SK-N-MC (cell line): ENCODE data around the gene DPYD.
A peak's percentile ranks its signal among the peaks of the same experiment; 100 is the strongest.

Experiments
- DNase-seq: peaks from one replicate; pipeline ENCODE4 v3.0.0-alpha.2; 2011; ENCODE audit warnings: low read depth, low spot score
- H3K27ac ChIP-seq: fragments of 200-600 bp; sonication (generic); 2 replicates; pipeline ENCODE4 v1.5.1; 2016; ENCODE audit warnings: mixed run types
- H3K36me3 ChIP-seq: fragments of 200-600 bp; sonication (generic); 2 replicates; pipeline ENCODE4 v1.6.1; 2017; ENCODE audit warnings: antibody characterized with exemption, low read length, mixed read lengths; ENCODE audit not compliant: insufficient read depth
- H3K4me3 ChIP-seq: fragments of 200-600 bp; sonication (generic); 2 replicates; pipeline ENCODE4 v1.5.1; 2016
- H3K9ac ChIP-seq: fragments of 200-600 bp; sonication (generic); 2 replicates; pipeline ENCODE4 v1.8.0; 2017; ENCODE audit warnings: mixed run types, mixed read lengths; ENCODE audit not compliant: insufficient read length
- H3K9me3 ChIP-seq: fragments of 200-600 bp; sonication (generic); 2 replicates; pipeline ENCODE4 v1.6.1; 2017; ENCODE audit warnings: low read depth, mild to moderate bottlenecking, antibody characterized with exemption, low read length, moderate library complexity, mixed read lengths
- EZH2 ChIP-seq: fragments of 200-600 bp; sonication (generic); IDR thresholded peaks from one replicate; pipeline ENCODE4 v1.6.1; 2017; ENCODE audit warnings: antibody characterized with exemption
- FOXP2 ChIP-seq: optimal IDR thresholded peaks from 2 replicates; pipeline ENCODE3; 2011; ENCODE audit warnings: mild to moderate bottlenecking, moderate library complexity; ENCODE audit not compliant: insufficient read depth; ENCODE audit errors: extremely low read length, control extremely low read depth
- POLR2AphosphoS5 ChIP-seq: IDR thresholded peaks from 2 replicates; pipeline ENCODE4 v1.6.1; 2012; ENCODE audit warnings: mild to moderate bottlenecking, low read depth, low read length, borderline replicate concordance

The DPYD gene

DNA sequence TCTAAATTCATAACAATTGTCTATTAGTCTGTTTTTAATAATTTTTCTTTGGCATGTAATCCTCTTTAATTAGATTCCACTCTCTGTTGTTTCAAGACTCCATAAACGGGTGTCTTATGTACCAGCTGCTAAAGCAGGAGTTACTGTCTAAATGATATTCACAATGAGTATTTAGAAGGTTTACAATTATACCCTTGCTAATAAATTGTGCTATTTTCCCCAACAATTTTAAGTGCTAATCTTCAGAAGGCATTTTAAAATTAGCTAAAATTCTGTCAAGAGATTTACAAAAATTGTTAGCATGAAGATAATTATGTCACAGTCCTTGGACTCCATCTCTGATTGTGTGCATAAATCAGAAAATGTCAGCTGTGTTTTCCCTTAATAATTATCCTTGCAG is 83.7 kb downstream of the DPYD start:
- no peaks in the 10 kb centered on the region for H3K36me3 ChIP-seq
- H3K4me3 ChIP-seq: no peak overlapping the region
- no peak overlapping the region for H3K9ac ChIP-seq
- no peak for DNase-seq
- H3K27ac ChIP-seq: no peak overlapping the region
- H3K9me3 ChIP-seq: no peaks in the 10 kb centered on the region
- TF ChIP-seq FOXP2 (no peak), EZH2 (no peak), POLR2AphosphoS5 (no peak)

- no peak for TF ChIP-seq FOXP2
- no peak for TF ChIP-seq EZH2
- no peak for TF ChIP-seq POLR2AphosphoS5
- Histone ChIP-seq H3K27ac (no peak overlapping the region), H3K4me3 (no peak overlapping the region), H3K36me3 (no peaks in the 10 kb centered on the region), H3K9ac (no peak overlapping the region), H3K9me3 (no peaks in the 10 kb centered on the region)
- DNase-seq: no peak
Observed at GRCh38 chr1:97834899-97835298, 85.9 kb downstream of the DPYD start.

GRCh38 chr1:97833881-97834280 is 87.0 kb downstream of the DPYD start:
- TF ChIP-seq EZH2: no peak
- no peak for TF ChIP-seq FOXP2
- TF ChIP-seq POLR2AphosphoS5: no peak
- Histone ChIP-seq H3K36me3 (no peaks in the 10 kb centered on the region), H3K9ac (no peak overlapping the region), H3K4me3 (no peak overlapping the region), H3K9me3 (no peaks in the 10 kb centered on the region), H3K27ac (no peak overlapping the region)
- no peak for DNase-seq

DNA sequence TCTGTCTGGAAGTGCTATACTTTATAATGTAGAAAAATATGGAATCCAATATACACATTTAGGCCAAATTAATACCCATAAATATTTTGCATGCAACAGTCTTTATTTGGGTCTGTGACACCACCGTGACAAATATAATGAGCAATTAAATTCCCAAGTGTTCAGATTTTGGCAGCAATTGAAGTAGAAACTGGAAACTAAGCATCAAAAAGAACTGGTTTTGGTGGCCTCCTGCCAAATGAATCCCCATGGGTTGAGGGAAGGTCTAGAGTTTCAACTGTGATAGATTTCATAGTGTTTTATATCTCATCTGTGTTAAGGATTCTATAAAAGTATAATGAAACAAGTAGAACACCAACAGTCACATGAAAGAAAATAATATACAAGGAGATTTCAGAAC is 88.4 kb downstream of the DPYD start:
- H3K36me3 ChIP-seq: no peaks in the 10 kb centered on the region
- H3K27ac ChIP-seq: peak overlapping the region; percentile 50; the same call in 1 of the 2 replicates
- TF ChIP-seq FOXP2: peak; percentile 28
- TF ChIP-seq POLR2AphosphoS5: peak; percentile 72; the same call in 1 of the 2 replicates
- TF ChIP-seq EZH2: no peak
- H3K9ac ChIP-seq: no peak overlapping the region
- H3K4me3 ChIP-seq: peak overlapping the region; percentile 36
- no peaks in the 10 kb centered on the region for H3K9me3 ChIP-seq
- DNase-seq: peak; percentile 83

DNA sequence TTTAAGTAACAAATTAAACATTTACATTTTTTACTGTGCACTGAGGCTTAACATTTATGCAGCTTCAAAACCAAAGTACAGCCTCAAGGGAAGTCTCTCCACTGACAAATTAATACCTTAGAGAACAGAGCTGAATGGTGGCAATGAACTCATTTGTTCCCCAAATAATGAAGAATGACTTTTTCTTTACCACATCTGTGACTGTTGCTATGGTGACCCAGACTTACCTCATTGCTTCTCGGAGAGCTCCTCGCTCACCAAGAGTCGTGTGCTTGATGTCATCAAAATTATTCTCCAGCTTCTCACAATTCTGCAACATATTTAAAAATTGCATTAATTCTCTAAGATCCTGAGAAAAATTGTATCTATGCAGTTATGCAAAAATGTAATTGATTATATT is 92.9 kb downstream of the DPYD start:
- Histone ChIP-seq H3K36me3 (no peaks in the 10 kb centered on the region), H3K4me3 (no peak overlapping the region; the same call in 1 of the 2 replicates), H3K9ac (no peak overlapping the region), H3K9me3 (no peaks in the 10 kb centered on the region), H3K27ac (no peak overlapping the region)
- no peak for DNase-seq
- no peak for TF ChIP-seq FOXP2
- no peak for TF ChIP-seq EZH2
- no peak for TF ChIP-seq POLR2AphosphoS5

- peak; percentile 43; the same call in 1 of the 2 replicates for TF ChIP-seq POLR2AphosphoS5
- no peak for TF ChIP-seq FOXP2
- no peak for TF ChIP-seq EZH2
- H3K9ac ChIP-seq: no peak overlapping the region
- H3K27ac ChIP-seq: no peak overlapping the region
Observed at GRCh38 chr1:97826820-97827219, 94.0 kb downstream of the DPYD start.

GRCh38 chr1:97824624-97825023 is 96.2 kb downstream of the DPYD start:
- no peak overlapping the region for H3K9ac ChIP-seq
- DNase-seq: no peak
- H3K36me3 ChIP-seq: no peaks in the 10 kb centered on the region
- no peak overlapping the region for H3K27ac ChIP-seq
- TF ChIP-seq FOXP2 (no peak), EZH2 (no peak), POLR2AphosphoS5 (no peak)
- H3K4me3 ChIP-seq: no peak overlapping the region
- no peaks in the 10 kb centered on the region for H3K9me3 ChIP-seq

More at GRCh38 chr1:97826820-97827219, 94.0 kb downstream of the DPYD start:
- DNase-seq: peak; percentile 85
- Histone ChIP-seq H3K4me3 (no peak overlapping the region), H3K9me3 (no peaks in the 10 kb centered on the region), H3K36me3 (no peaks in the 10 kb centered on the region)

- Histone ChIP-seq H3K4me3 (no peak overlapping the region), H3K9me3 (no peaks in the 10 kb centered on the region), H3K27ac (no peak overlapping the region), H3K9ac (no peak overlapping the region), H3K36me3 (no peaks in the 10 kb centered on the region)
- DNase-seq: no peak
- TF ChIP-seq POLR2AphosphoS5 (no peak), FOXP2 (no peak), EZH2 (no peak)
Observed at GRCh38 chr1:97824200-97824599, 96.6 kb downstream of the DPYD start.

GRCh38 chr1:97820470-97821188 is 100.2 kb downstream of the DPYD start:
- Histone ChIP-seq H3K4me3 (no peak overlapping the region), H3K9ac (peak overlapping the region; percentile 25), H3K27ac (no peak overlapping the region), H3K9me3 (no peaks in the 10 kb centered on the region), H3K36me3 (no peaks in the 10 kb centered on the region)
- DNase-seq: peak; percentile 57
- TF ChIP-seq EZH2 (no peak), POLR2AphosphoS5 (no peak), FOXP2 (no peak)
